Muscle of arm (tissue), 12 donors: ENCODE results near the gene RNF208. TPM values are rescaled to one million over a fixed set of nuclear protein-coding genes. Genes with fewer than 3 reads are reported as not detected.
A peak's percentile ranks its signal among the peaks of the same experiment; 100 is the strongest.

ENCODE experiments used
- DNase-seq: peaks from one replicate; pipeline ENCODE4 v3.0.0-alpha.2; 2013
- polyA plus RNA-seq, 12 donors: library from polyadenylated mRNA; unstranded; fragments of 120-200 nt; gene quantifications; one replicate each; pipeline ENCODE4 v1.2.1, GENCODE V29; 2013; ENCODE audit not compliant: insufficient read length in 12 of 12

The RNF208 gene
- polyA plus RNA-seq, 12 donors = 1.7 to 7.1 (median 2.3) TPM; not detected in 2

GRCh38 chr9:137214620-137215019 is 7.4 kb downstream of the RNF208 start:
- no peak for DNase-seq

DNA sequence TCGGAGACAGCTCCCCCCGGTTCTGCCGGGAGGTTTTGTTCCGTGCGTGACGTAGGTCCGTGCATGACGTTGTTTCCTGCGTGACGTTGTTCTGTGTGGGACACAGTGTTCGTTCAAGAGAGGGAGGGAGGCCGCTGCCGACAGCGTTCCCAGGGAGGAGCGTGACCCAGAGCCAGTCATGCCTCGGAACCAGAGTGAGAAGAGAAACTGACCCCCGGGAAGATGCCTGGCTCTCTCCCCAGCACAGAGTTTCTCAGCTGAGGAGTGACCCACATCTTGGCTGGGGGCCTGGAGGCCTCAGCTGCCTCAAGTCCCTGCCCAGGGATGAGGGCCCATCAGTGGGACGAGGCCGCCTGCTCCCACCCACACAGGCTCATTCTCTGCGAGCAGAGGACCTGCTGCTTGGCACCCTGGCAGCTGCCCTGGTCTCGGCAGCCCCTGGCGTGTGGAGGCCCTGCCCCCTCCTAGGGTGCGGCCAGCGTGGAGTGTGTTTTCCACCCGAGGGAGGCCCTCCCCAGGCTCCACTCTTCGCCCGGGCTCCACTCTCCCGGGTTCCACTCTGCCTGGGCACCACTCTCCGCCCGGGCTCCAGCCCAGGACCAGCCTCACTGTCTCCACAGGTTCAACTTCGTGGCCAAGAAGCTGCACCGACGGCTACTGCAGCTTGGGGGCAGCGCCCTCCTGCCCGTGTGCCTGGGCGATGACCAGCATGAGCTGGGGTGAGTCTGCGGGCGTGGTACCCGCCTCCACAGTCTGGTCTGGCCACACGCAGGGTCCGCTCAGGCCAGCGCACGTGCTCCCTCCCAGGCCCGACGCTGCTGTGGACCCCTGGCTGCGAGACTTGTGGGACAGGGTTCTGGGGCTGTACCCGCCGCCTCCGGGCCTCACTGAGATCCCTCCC is 8.6 kb downstream of the RNF208 start:
- no peak for DNase-seq

DNA sequence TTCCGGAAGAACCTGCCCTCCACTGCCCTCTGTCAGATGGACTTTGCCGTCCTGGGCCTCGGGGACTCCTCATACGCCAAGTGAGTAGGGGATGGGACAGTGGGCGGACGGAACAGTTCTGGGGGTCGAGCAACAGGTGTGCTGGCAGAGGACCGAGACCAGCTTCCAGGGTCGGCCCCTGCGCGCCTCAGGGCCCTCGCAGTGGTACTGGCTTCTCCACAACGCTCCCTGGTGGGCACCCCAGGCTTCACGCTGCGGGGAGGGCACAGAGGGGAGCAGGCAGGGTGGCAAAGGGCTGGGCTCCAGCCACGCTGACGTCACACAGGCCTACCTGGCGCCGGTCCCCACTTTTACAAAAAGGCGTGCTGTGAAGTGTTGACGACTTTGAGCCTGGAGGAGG is 9.5 kb downstream of the RNF208 start:
- DNase-seq = no peak

DNA sequence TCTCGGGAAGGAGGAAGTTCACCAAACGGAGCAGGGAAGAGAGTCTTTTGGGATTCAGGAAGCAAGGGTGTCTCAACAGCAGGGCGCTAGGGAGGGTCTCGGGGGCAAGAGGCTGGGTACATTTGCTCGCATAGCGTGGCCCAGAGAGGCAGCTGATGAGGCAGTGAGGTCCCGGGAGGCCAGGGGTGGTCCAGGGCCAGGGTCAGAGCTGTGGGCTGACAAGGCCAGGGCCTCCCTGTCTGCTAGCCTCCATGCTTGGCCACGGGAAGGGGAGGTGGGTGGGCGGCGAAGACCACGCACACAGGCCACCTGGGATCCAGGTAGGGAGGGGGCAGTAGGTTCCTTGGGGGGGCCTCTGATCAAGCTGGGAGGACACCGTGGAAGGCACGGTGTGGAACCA is 10.5 kb downstream of the RNF208 start:
- DNase-seq = no peak

GRCh38 chr9:137206602-137207001 is 15.4 kb downstream of the RNF208 start:
- DNase-seq = no peak

GRCh38 chr9:137205126-137206069 is 16.6 kb downstream of the RNF208 start, which contains the start of the genes NDOR1 and TMEM203:
Gene NDOR1 (plus strand): TSS chr9:137205700. CDS start chr9:137205778, 78 bp downstream.
Gene TMEM203 (minus strand): TSS chr9:137205648. CDS start chr9:137205414, 234 bp downstream.
- peak; percentile 94 for DNase-seq

GRCh38 chr9:137204731-137205125 is 17.3 kb downstream of the RNF208 start:
- no peak for DNase-seq

- DNase-seq = no peak
Measured at GRCh38 chr9:137202966-137203365, 19.1 kb downstream of the RNF208 start.

GRCh38 chr9:137201205-137201868 is 20.7 kb downstream of the RNF208 start:
- no peak for DNase-seq

GRCh38 chr9:137200311-137201204 is 21.5 kb downstream of the RNF208 start, which contains the start of gene TPRN:
Gene TPRN (minus strand): TSS chr9:137200741. CDS start chr9:137200711, 30 bp downstream.
- DNase-seq = peak; percentile 96

- DNase-seq = no peak
Measured at GRCh38 chr9:137199411-137200121, 22.5 kb downstream of the RNF208 start.

GRCh38 chr9:137198902-137199283 is 23.1 kb downstream of the RNF208 start:
- DNase-seq = no peak

DNA sequence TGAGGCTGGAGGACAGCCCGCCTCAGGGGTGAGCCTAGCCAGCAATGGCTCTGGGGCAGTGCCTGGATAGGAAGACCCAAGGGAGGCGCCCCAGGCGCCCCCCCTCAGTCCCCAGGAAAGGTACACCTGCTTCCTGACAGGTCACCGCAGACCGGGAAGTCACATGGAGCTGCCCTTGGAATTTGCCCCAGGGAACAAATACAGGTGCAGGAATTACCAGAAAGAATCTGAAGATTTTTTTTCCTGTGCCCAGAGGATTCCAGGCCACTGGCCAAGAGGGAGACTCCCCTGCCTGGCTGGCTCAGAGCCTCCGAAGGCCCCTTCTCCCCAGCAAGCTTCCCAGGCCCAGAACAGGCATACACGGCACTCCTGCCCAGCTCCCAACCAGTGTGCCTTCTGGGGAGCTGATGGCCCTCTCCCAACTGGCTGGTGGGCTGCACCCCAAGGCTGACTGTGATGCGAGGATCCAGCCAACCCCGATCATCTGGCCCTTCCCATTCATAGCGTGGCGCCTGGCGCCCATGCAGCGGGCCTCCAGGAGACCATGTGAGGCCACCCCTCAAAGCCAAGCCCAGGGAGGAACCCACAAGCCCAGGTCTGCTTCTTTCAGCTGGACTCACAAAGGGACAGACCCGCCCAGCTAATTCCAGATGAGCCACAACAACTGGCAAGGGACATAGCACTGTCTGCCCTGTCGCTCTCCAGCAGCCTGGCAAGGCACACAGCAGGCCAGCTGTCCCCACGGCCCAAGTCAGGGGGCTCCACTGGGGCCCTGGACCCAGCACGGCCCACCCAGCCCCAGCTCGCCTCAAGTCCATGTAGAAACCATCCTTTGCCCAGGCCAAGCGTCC is 23.8 kb downstream of the RNF208 start:
- no peak for DNase-seq

DNA sequence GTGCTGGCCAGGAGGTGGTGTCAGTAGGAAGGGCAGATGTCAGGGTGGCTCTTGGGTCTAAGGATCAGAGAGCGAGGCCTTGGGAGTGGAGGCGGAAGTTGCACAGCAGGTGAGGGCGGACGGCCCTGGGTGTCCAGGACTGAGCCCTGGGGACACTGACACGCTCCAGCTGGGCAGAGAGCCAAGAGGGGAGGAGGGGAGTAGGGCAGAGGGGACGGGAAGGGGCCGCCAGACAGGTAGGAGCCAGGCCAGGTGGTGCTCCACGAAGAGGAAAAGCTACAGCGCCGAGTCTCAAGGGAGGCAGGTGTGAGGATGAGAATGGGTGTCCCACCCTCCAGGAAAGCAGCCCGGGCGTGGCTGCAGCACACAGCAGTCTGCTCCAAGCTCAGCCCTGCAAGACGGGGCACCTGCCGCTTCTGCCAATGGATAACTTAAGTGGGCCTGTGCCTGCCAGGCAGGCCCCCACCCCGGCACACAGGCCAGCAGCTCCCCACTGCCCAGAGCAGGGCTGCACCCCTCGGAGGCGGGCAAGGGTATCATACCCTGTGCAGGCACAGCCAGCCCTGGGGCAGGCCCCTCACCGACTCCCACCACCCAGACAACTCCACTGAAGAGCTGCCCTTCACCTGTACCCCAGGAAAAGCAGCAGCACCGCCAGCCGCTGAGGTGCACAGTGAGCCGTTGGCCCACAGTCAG is 26.4 kb downstream of the RNF208 start:
- DNase-seq = no peak

- no peak for DNase-seq
Measured at GRCh38 chr9:137194909-137195308, 27.1 kb downstream of the RNF208 start.

DNA sequence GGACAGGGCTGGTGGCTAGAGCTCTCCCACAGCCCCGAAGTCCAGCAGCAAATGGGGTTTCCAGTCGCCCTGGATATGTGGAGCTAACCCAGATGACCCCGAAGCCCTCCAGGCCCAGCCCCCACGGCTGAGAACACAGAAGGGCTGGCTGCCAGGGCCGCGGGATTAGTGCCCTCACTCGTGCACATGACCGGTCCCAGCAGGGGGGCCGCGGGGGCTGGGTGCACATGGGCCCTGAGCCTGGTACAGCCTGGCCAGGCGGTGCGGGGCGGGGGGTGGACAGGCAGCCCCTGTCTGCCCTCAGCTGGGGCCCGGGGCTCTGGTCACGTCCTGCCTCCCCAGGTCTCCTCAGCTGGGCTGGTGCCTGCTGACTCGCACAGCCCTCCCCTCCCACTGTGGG is 27.7 kb downstream of the RNF208 start:
- DNase-seq = no peak

DNA sequence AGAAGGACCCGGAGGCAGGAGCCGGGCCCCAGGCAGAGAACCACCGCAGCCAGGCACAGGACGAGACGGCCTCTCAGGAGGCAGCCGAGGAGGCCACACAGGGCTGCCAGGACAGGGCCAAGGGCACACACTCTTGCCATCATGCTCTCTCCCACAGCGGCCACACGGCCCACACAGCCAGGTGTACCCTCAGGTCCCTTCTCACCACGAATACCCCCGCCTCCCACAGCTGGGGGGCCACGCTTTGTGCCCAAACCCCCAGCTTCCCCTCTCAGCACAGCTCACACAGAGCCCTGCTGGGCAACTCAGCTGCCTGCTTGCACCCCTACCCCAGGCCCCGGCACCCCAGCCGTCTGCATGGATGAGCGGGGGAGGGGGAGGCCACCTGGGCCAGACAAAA is 28.3 kb downstream of the RNF208 start:
- DNase-seq = no peak

DNA sequence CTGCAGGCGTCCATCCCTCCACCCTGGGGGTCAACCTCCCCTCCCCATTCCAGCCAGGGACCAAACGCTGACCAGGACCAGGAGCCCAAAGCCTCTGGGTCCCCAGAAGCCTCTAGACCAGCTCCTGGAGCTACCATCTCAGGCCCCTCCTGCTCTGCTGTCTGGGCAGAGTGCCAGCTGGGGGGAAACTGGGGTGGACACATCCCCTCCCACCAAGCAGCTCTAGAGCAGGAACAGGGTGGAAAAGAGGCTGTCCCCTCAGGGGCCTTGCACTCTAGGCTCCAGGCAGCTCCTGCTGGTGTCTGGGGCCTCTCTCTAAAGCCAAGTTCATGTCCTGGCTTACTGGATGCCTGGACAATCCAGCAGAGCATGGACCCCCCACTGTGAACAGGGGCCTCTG is 29.2 kb downstream of the RNF208 start:
- no peak for DNase-seq

DNA sequence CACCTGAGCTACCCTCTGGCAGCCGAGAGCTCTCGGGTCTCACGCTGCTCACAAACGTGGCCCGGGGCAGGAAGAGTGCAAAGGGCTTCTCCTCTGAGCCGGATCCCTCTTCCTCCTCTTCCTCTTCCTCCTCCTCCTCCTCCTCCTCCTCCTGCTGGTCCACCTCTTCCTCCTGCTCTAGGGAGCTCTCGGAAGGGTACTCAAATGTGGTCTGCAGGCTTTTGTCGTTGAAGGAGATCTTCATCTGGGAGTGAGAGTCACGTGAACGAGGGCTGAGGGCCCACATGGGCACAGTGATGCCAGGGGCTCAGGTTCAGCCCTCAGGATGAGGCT is 29.6 kb downstream of the RNF208 start:
- DNase-seq = no peak
